IgD-negative memory B cell (primary cell): ENCODE measurements around the gene SAMD13. TPM values are rescaled to one million over a fixed set of nuclear protein-coding genes. Genes with fewer than 3 reads are reported as not detected.

Experiments used
- H3K27ac Mint-ChIP-seq, 3 donors: one replicate each; pipeline ENCODE4 v1.8.0; 2020 to 2022; ENCODE audit warnings: mild to moderate bottlenecking in 3 of 3, mixed read lengths in 3 of 3, moderate library complexity in 1 of 3
- H3K27me3 Mint-ChIP-seq: one replicate; pipeline ENCODE4 v1.8.0; 2021; ENCODE audit warnings: mixed read lengths
- H3K36me3 Mint-ChIP-seq: one replicate; pipeline ENCODE4 v1.8.0; 2020; ENCODE audit warnings: mild to moderate bottlenecking, mixed read lengths
- H3K4me1 Mint-ChIP-seq, 3 donors: one replicate each; pipeline ENCODE4 v1.8.0; 2020 to 2022; ENCODE audit warnings: mixed read lengths in 3 of 3, mild to moderate bottlenecking in 1 of 3
- H3K4me3 Mint-ChIP-seq, 4 donors: one replicate each; pipeline ENCODE4 v1.8.0; 2020 to 2022; ENCODE audit warnings: mild to moderate bottlenecking in 4 of 4, mixed read lengths in 4 of 4, moderate library complexity in 3 of 4
- H3K9me3 Mint-ChIP-seq, 3 donors: one replicate each; pipeline ENCODE4 v1.8.0; 2020 to 2021; ENCODE audit warnings: mixed read lengths in 3 of 3, mild to moderate bottlenecking in 1 of 3
- polyA plus RNA-seq: library from polyadenylated mRNA; unstranded; fragments of 300-500 nt; fragmentation: Illumina TruSeq; gene quantifications from one replicate; pipeline ENCODE4 v1.2.3, GENCODE V29; 2021

SAMD13 gene
- polyA plus RNA-seq, 1 donor from 2014 or later, result not detected

DNA sequence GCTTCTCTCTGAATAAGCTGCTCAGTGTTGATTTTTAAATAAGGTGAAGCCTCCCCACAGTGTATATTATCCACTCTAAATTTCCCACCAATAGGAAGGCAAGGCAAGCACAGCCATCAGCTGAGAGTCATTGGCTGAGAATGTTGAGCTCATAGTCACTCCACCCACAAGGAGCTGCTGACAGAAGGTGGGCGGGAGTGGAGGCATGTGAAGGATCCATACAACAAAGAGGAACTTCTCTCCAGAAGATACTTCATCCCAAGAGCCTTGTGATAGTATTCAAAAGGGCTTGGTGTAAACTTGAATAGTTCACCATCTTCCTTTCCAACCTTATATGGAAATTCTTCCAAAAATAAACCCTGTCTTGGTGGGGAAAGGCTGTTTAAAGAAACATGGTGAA, 42.8 kb downstream of the SAMD13 start:
- H3K27ac Mint-ChIP-seq, result no peak overlapping the region
- no peaks in the 10 kb centered on the region for H3K36me3 Mint-ChIP-seq
- no peak overlapping the region for H3K4me3 Mint-ChIP-seq
- no peaks in the 10 kb centered on the region for H3K4me1 Mint-ChIP-seq
- H3K27me3 Mint-ChIP-seq, result no peaks in the 10 kb centered on the region
- H3K9me3 Mint-ChIP-seq, result peaks cover 0 to 1% (median 0%) of the 10 kb centered on the region in 3 donors

DNA sequence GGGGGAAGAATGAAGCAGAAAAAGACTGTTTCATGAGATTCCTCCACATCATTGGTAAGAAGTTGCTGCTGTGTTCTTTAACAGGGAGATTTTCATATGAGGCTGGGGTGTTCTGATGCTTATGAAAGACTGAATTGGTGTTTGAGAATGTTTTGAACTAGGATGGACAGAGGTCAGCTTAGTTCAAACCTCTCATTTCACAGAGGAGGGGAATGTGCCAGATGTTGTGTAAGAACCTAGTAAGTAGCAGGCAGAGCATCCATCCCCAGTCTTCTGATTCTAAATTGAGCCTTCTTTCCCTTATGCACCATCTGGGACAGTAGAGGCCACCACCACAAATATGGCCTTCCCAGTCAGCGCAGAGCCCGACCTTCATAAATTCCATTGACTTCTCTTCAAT, 43.7 kb downstream of the SAMD13 start:
- no peaks in the 10 kb centered on the region for H3K4me1 Mint-ChIP-seq
- H3K9me3 Mint-ChIP-seq, result peaks cover 0 to under 1% (median 0%) of the 10 kb centered on the region in 3 donors
- no peaks in the 10 kb centered on the region for H3K27me3 Mint-ChIP-seq
- H3K36me3 Mint-ChIP-seq, result no peaks in the 10 kb centered on the region
- H3K27ac Mint-ChIP-seq, result peak overlapping the region in 1 of 3 donors; percentile 48
- no peak overlapping the region for H3K4me3 Mint-ChIP-seq

- H3K36me3 Mint-ChIP-seq, result no peaks in the 10 kb centered on the region
- H3K4me1 Mint-ChIP-seq, result no peaks in the 10 kb centered on the region
- no peak overlapping the region for H3K4me3 Mint-ChIP-seq
- H3K27me3 Mint-ChIP-seq, result no peaks in the 10 kb centered on the region
- H3K27ac Mint-ChIP-seq, result no peak overlapping the region
- H3K9me3 Mint-ChIP-seq, result no peaks in the 10 kb centered on the region
Observed at GRCh38 chr1:84347271-84347931, 45.9 kb downstream of the SAMD13 start.

- no peak overlapping the region for H3K27ac Mint-ChIP-seq
- H3K27me3 Mint-ChIP-seq, result no peaks in the 10 kb centered on the region
- no peaks in the 10 kb centered on the region for H3K4me1 Mint-ChIP-seq
- no peaks in the 10 kb centered on the region for H3K36me3 Mint-ChIP-seq
- no peaks in the 10 kb centered on the region for H3K9me3 Mint-ChIP-seq
- no peak overlapping the region for H3K4me3 Mint-ChIP-seq
Observed at GRCh38 chr1:84347932-84348555, 46.5 kb downstream of the SAMD13 start.

- no peaks in the 10 kb centered on the region for H3K4me1 Mint-ChIP-seq
- H3K27ac Mint-ChIP-seq, result no peak overlapping the region
- no peaks in the 10 kb centered on the region for H3K9me3 Mint-ChIP-seq
- no peaks in the 10 kb centered on the region for H3K27me3 Mint-ChIP-seq
- no peaks in the 10 kb centered on the region for H3K36me3 Mint-ChIP-seq
- no peak overlapping the region for H3K4me3 Mint-ChIP-seq
Observed at GRCh38 chr1:84348759-84349158, 47.3 kb downstream of the SAMD13 start.

- Mint-ChIP-seq H3K27ac (no peak overlapping the region), H3K9me3 (no peaks in the 10 kb centered on the region), H3K27me3 (peaks cover 1% of the 10 kb centered on the region), H3K4me1 (no peaks in the 10 kb centered on the region), H3K4me3 (no peak overlapping the region), H3K36me3 (no peaks in the 10 kb centered on the region)
Observed at GRCh38 chr1:84350104-84350503, 48.6 kb downstream of the SAMD13 start.

- H3K4me1 Mint-ChIP-seq, result no peaks in the 10 kb centered on the region
- H3K36me3 Mint-ChIP-seq, result no peaks in the 10 kb centered on the region
- peaks cover 0 to under 1% (median 0%) of the 10 kb centered on the region in 3 donors for H3K9me3 Mint-ChIP-seq
- H3K27ac Mint-ChIP-seq, result no peak overlapping the region
- H3K4me3 Mint-ChIP-seq, result no peak overlapping the region
- peaks cover 1% of the 10 kb centered on the region for H3K27me3 Mint-ChIP-seq
Observed at GRCh38 chr1:84350550-84350949, 49.0 kb downstream of the SAMD13 start.

DNA sequence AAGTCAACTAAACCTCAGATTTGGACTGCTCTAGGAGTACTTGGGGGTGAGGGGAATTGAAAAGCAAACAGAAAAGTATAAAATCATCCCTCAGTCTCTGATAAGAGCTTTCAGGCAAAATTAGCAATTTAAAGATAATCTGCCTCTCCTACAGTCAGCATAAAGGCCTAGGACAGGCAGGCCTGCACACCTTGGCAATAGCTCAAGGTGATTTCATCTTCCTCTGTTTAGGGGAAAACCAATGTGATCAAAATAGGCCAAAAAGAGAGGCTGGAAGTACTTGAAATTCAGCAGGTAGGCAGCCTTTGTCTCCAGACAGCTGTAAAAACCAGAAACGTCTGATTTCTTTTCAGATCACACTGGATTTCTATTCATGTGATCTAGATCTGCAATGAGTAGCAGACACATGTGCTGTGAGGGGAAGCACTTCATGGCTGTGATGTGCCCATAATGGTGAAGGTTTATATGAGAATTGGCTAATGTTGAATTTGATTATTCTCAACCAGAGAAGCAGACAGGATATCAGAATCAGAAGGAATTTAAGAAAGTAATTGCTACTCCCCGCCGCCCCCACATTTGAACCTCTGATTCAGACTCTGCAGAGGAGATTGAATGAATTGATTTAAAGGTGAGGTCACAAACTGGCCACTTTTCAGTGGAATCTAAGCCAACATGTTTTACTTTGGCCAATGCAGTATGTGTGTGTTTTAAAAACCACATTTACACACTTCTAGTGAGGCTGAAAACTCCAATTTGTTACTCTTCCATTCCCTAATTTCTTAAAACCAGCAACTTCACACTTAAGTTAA, 51.0 kb downstream of the SAMD13 start:
- H3K4me3 Mint-ChIP-seq, result no peak overlapping the region
- H3K4me1 Mint-ChIP-seq, result no peaks in the 10 kb centered on the region
- H3K9me3 Mint-ChIP-seq, result peaks cover 2 to 5% (median 4%) of the 10 kb centered on the region in 3 donors
- no peaks in the 10 kb centered on the region for H3K36me3 Mint-ChIP-seq
- H3K27ac Mint-ChIP-seq, result no peak overlapping the region
- peaks cover 1% of the 10 kb centered on the region for H3K27me3 Mint-ChIP-seq

DNA sequence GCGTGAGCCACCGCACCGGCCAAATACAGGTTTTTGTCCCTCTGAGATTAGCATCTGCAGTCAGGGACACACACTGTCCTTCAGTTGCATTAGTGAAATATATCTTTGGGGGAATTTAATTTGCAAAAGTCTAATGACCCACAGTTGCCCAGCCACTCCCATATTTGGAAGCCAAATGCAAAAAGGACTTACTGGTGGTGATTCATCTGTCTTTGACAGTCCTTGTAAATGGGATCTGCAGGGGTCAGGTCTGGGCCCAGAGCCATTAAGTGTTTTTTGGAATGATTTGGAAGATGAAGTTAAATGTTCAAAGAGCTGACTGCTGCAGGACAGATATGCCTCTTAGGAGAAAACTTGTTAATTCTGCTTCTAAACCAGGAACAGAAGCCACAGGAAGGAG, 52.2 kb downstream of the SAMD13 start:
- Mint-ChIP-seq H3K36me3 (peaks cover 3% of the 10 kb centered on the region), H3K9me3 (peaks cover 2 to 5% (median 4%) of the 10 kb centered on the region in 3 donors), H3K4me1 (no peaks in the 10 kb centered on the region), H3K4me3 (no peak overlapping the region), H3K27ac (no peak overlapping the region), H3K27me3 (peaks cover 1% of the 10 kb centered on the region)

DNA sequence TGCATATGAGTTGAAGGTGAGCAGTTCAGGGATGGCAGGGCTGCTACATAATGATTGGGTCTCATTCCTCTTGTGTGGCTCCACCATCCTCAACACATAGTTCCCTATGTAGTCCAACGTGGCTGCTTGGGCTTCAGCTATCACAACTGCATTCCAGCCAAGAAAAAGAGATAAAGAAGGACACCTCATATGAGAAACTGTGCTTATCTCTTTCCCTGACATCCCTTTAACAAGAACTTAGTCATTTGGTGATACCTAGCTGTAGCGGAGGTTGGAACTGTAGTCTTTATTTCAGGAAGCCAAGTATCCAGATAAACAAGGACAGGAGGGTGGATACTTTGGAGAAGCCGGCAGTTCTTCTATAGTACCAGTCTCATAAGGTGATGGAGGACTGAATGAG, 54.0 kb downstream of the SAMD13 start:
- H3K4me3 Mint-ChIP-seq, result no peak overlapping the region
- no peak overlapping the region for H3K27ac Mint-ChIP-seq
- peaks cover 3% of the 10 kb centered on the region for H3K27me3 Mint-ChIP-seq
- H3K4me1 Mint-ChIP-seq, result no peaks in the 10 kb centered on the region
- peaks cover 2 to 5% (median 4%) of the 10 kb centered on the region in 3 donors for H3K9me3 Mint-ChIP-seq
- peaks cover 3% of the 10 kb centered on the region for H3K36me3 Mint-ChIP-seq

GRCh38 chr1:84356881-84357280, 55.4 kb downstream of the SAMD13 start:
- H3K27me3 Mint-ChIP-seq, result peaks cover 3% of the 10 kb centered on the region
- H3K27ac Mint-ChIP-seq, result no peak overlapping the region
- peaks cover 3% of the 10 kb centered on the region for H3K36me3 Mint-ChIP-seq
- H3K4me1 Mint-ChIP-seq, result no peaks in the 10 kb centered on the region
- no peak overlapping the region for H3K4me3 Mint-ChIP-seq
- peaks cover 2 to 5% (median 4%) of the 10 kb centered on the region in 3 donors for H3K9me3 Mint-ChIP-seq

DNA sequence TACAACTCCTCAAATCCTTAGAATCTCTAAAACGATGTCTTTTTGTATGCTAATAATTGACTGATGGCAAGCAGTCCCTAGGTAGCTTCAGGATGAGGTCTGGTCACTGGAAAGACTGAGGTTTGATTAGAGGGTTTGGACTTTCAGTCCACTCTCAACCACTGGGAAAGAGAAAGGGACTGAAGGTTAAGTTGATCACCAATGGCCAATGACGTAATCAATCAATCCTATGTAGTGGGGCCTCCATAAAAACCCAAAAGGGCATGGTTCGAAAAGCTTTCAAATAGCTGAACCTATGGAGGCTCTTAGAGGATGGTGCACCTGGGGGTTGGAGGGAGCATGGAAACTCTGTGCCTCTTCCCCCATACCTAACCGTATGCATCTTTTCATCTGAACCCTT, 57.2 kb downstream of the SAMD13 start:
- peaks cover 2 to 5% (median 4%) of the 10 kb centered on the region in 3 donors for H3K9me3 Mint-ChIP-seq
- no peak overlapping the region for H3K27ac Mint-ChIP-seq
- peaks cover 0 to 1% (median 0%) of the 10 kb centered on the region in 3 donors for H3K4me1 Mint-ChIP-seq
- no peak overlapping the region for H3K4me3 Mint-ChIP-seq
- peaks cover 3% of the 10 kb centered on the region for H3K27me3 Mint-ChIP-seq
- peaks cover 3% of the 10 kb centered on the region for H3K36me3 Mint-ChIP-seq

DNA sequence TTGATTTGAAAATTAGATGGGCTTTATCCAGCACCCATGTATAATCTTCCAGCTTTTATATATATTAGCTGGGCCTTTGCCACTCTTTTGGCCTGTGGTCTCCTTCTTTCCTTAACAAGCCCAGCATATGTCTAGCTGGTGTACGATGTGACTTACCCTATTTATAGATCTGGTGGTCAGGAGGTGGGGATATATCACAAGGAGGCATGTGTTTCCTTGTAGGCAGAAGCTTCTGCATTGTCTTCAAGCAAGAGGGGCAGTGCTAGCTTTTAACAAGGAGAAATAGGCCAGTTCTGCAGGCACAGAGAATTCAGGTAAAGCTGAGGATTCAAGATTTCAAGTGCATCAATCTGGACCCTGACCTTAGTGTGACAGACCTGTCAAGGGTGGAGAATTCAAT, 58.8 kb downstream of the SAMD13 start:
- H3K27ac Mint-ChIP-seq, result no peak overlapping the region
- peaks cover 3% of the 10 kb centered on the region for H3K36me3 Mint-ChIP-seq
- H3K4me1 Mint-ChIP-seq, result peaks cover 0 to 1% (median 0%) of the 10 kb centered on the region in 3 donors
- H3K9me3 Mint-ChIP-seq, result peaks cover 2 to 5% (median 4%) of the 10 kb centered on the region in 3 donors
- H3K27me3 Mint-ChIP-seq, result peaks cover 2% of the 10 kb centered on the region
- H3K4me3 Mint-ChIP-seq, result no peak overlapping the region

GRCh38 chr1:84361796-84362195, 60.3 kb downstream of the SAMD13 start:
- Mint-ChIP-seq H3K4me1 (peaks cover 0 to 1% (median 0%) of the 10 kb centered on the region in 3 donors), H3K27ac (no peak overlapping the region), H3K36me3 (peaks cover 3% of the 10 kb centered on the region), H3K4me3 (no peak overlapping the region), H3K9me3 (peaks cover 0 to 3% (median 1%) of the 10 kb centered on the region in 3 donors), H3K27me3 (peaks cover 2% of the 10 kb centered on the region)

DNA sequence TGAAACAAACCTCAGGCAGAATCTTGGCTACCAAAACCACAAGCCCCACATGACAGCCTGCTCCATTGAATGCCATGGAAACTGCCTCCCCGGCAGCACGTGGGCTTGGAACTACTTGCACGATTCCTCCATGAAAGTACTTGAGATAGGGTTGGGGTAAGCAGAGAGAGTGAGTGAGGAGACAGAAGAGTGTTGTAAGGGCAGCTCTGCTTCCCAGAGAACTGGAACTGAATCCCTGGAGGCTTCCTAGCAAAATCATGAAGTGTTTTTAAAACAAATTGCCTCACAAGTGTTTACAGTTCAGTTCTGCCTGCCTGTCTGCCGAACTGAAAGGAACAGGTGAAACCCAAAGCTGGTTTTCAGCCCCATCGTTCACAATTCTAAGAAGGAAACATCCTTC, 61.5 kb downstream of the SAMD13 start:
- H3K9me3 Mint-ChIP-seq, result no peaks in the 10 kb centered on the region
- H3K36me3 Mint-ChIP-seq, result no peaks in the 10 kb centered on the region
- H3K4me3 Mint-ChIP-seq, result no peak overlapping the region
- no peak overlapping the region for H3K27ac Mint-ChIP-seq
- H3K4me1 Mint-ChIP-seq, result peaks cover 0 to 1% (median 0%) of the 10 kb centered on the region in 3 donors
- peaks cover 2% of the 10 kb centered on the region for H3K27me3 Mint-ChIP-seq
